Body of pancreas (tissue), 4 donors: Measurements from ENCODE around the gene CCND3. TPM values are rescaled to one million over a fixed set of nuclear protein-coding genes. Genes with fewer than 3 reads are reported as not detected.

Source experiments
- ATAC-seq: fragments of 150-250 bp; one replicate; pipeline ENCODE4 v1.9.1; 2016
- DNase-seq, 4 donors: peaks; one replicate each; pipeline ENCODE4 v3.0.0-alpha.2; 2019
- H3K27ac ChIP-seq, 4 donors: fragments of 200-600 bp; sonication (generic); 1 replicate in 3 of 4; 2 replicates in 1 of 4; pipeline versions ENCODE4 v1.5.1 to v1.6.1; 2016 to 2019; ENCODE audit warnings: mild to moderate bottlenecking in 1 of 4, mixed read lengths in 1 of 4, moderate library complexity in 1 of 4
- H3K27me3 ChIP-seq, 2 donors: fragments of 200-600 bp; sonication (generic); one replicate each; pipeline ENCODE4 v1.6.0; 2016; ENCODE audit warnings: mild to moderate bottlenecking in 1 of 2
- H3K36me3 ChIP-seq, 2 donors: fragments of 200-600 bp; sonication (generic); replicated peaks in 1 of 2; 2 replicates each; pipeline ENCODE4 v1.5.1; 2016; ENCODE audit warnings: low read depth in 2 of 2; ENCODE audit not compliant: insufficient read depth in 1 of 2
- H3K4me1 ChIP-seq: fragments of 200-600 bp; sonication (generic); one replicate; pipeline ENCODE4 v1.6.0; 2016
- H3K4me3 ChIP-seq, 2 donors: fragments of 200-600 bp; sonication (generic); 1 replicate in 1 of 2; 2 replicates in 1 of 2; pipeline ENCODE4 v1.5.1; 2016 to 2019
- H3K9me3 ChIP-seq, 3 donors: fragments of 200-600 bp; sonication (generic); 1 replicate in 2 of 3; 2 replicates in 1 of 3; pipeline ENCODE4 v1.5.1; 2016
- CTCF ChIP-seq, 7 experiments: fragments of 450-650 bp in 4 of 7; fragments of 200-600 bp in 3 of 7; sonication (generic) in 3 of 7; IDR thresholded peaks; one replicate each; pipeline ENCODE4 v1.5.1; 2016 to 2019; ENCODE audit warnings: antibody characterized with exemption in 7 of 7
- POLR2A ChIP-seq, 3 donors: fragments of 450-650 bp; IDR thresholded peaks; one replicate each; pipeline ENCODE4 v1.6.1; 2016; ENCODE audit warnings: antibody characterized with exemption in 3 of 3, mild to moderate bottlenecking in 2 of 3
- whole genome bisulfite sequencing, 2 donors: methylation state at CpG; one replicate each; pipeline ENCODE4 v1.1.5; 2017; 5-methylcytosine and 5-hydroxymethylcytosine counted together
- intact Hi-C: fragments of 100-400 bp; cut with DNase I; formaldehyde crosslinking; loops from one replicate; pipeline ENCODE4 v1.15.1; 2023
- small RNA-seq: library from RNA; depleted of rRNA; stranded (forward); fragments of <200 nt; gene quantifications from one replicate; pipeline ENCODE3, GENCODE V24; 2016
- total RNA-seq, 2 donors: library from RNA; depleted of rRNA; stranded (reverse); fragments of >200 nt; gene quantifications; one replicate each; pipeline ENCODE4 v1.1.0, GENCODE V29; 2016

The CCND3 gene
- total RNA-seq, 2 donors from 2014 or later, result 73.2 to 91.0 TPM

GRCh38 chr6:41885930-41886329 lies 55.7 kb downstream of the CCND3 start:
- no peak overlapping the region for H3K4me3 ChIP-seq
- no peaks in the 10 kb centered on the region for H3K27me3 ChIP-seq
- intact Hi-C loops, result no loop called here
- 80 to 91% methylated on average over 1 of the region's 1 CpG for WGBS, 2 donors
- DNase-seq (no peak), ATAC-seq (no peak)
- H3K27ac ChIP-seq, result no peak overlapping the region
- H3K9me3 ChIP-seq, result no peaks in the 10 kb centered on the region
- no peaks in the 10 kb centered on the region for H3K4me1 ChIP-seq
- H3K36me3 ChIP-seq, result no peaks in the 10 kb centered on the region
- TF ChIP-seq POLR2A (IDR thresholded peaks at IDR 0.05), result no peak
- no peak for TF ChIP-seq CTCF (IDR thresholded peaks at IDR 0.05)

- intact Hi-C loops, result no loop called here
- whole genome bisulfite sequencing, 2 donors, result 70 to 75% methylated on average over 5 of the region's 5 CpGs
- no peak overlapping the region for H3K27ac ChIP-seq
- H3K9me3 ChIP-seq, result no peaks in the 10 kb centered on the region
- DNase-seq (no peak), ATAC-seq (no peak)
- H3K36me3 ChIP-seq, result no peaks in the 10 kb centered on the region
- no peaks in the 10 kb centered on the region for H3K27me3 ChIP-seq
- no peaks in the 10 kb centered on the region for H3K4me1 ChIP-seq
- TF ChIP-seq CTCF (IDR thresholded peaks at IDR 0.05) (no peak), POLR2A (IDR thresholded peaks at IDR 0.05) (no peak)
- H3K4me3 ChIP-seq, result no peak overlapping the region
These were observed 56.7 kb downstream of the CCND3 start for GRCh38 chr6:41884957-41885356.

Small RNAs within 50 kb of the gene (small RNA-seq; reads per million reads assigned to genes)
- gene RF00019, result not detected

Other genes with a start within 250 kb of the CCND3 start
- 10 to 100 TPM in 1 of 2 donors, 1 to 10 TPM in 1; 4.9 to 10.1 TPM for gene TFEB, start 206.2 kb downstream of the CCND3 start, total RNA-seq
- 10 to 100 TPM; 48.8 to 91.1 TPM for gene PGC, start 194.4 kb downstream of the CCND3 start, total RNA-seq
- 1 to 10 TPM; 2.6 to 5.3 TPM for gene FRS3, start 161.9 kb downstream of the CCND3 start, total RNA-seq
- gene PRICKLE4, start 161.0 kb downstream of the CCND3 start, total RNA-seq, result 10 to 100 TPM in 1 of 2 donors, 1 to 10 TPM in 1; 4.4 to 16.8 TPM
- 100 to 1,000 TPM in 1 of 2 donors, 10 to 100 TPM in 1; 83.5 to 127 TPM for gene TOMM6, start 154.1 kb downstream of the CCND3 start, total RNA-seq
- 1 to 10 TPM; 3.3 to 5.2 TPM for gene USP49, start 46.4 kb downstream of the CCND3 start, total RNA-seq
- 10 to 100 TPM in 1 of 2 donors, 1 to 10 TPM in 1; 9.9 to 17.8 TPM for gene MED20, start 20.7 kb downstream of the CCND3 start, total RNA-seq
- 10 to 100 TPM in 1 of 2 donors, 1 to 10 TPM in 1; 3.1 to 13.5 TPM for gene BYSL, start 20.3 kb downstream of the CCND3 start, total RNA-seq
- 10 to 100 TPM in 1 of 2 donors, 1 to 10 TPM in 1; 7.6 to 18.2 TPM for gene TAF8, start 108.7 kb upstream of the CCND3 start, total RNA-seq
- gene C6orf132, start 200.8 kb upstream of the CCND3 start, total RNA-seq, result 10 to 100 TPM; 22.1 to 26.0 TPM
- gene GUCA1A, start 231.6 kb upstream of the CCND3 start, total RNA-seq, result not detected